NCI-H128 (cell line): Measurements from ENCODE around the gene KRTAP9-3.
"Not testable (repeated sequence)": the region's sequence is repeated elsewhere in the genome, so short reads cannot be mapped to it uniquely, and the experiment has no call there.

ENCODE experiments used
- DNase-seq: peaks from one replicate; lab custom pipeline; 2025; ENCODE audit not compliant: unreplicated experiment; lab: John Stamatoyannopoulos, UW

Gene KRTAP9-3

GRCh38 chr17:41249637-41250240, 17.5 kb downstream of the KRTAP9-3 start, which contains the start of gene KRTAP9-4:
Gene KRTAP9-4, plus strand, starts transcription at chr17:41249687. Its CDS starts 34 bp downstream, at chr17:41249721.
- DNase-seq: not testable (repeated sequence)

GRCh38 chr17:41251261-41251660, 19.0 kb downstream of the KRTAP9-3 start:
- DNase-seq: no peak

- no peak for DNase-seq
Observed at GRCh38 chr17:41254861-41255260, 22.6 kb downstream of the KRTAP9-3 start.

GRCh38 chr17:41255381-41256290, 23.4 kb downstream of the KRTAP9-3 start, which contains the start of gene KRTAP9-9:
Gene KRTAP9-9, plus strand, starts transcription at chr17:41255384.
- not testable (repeated sequence) for DNase-seq

- DNase-seq: no peak
Observed at GRCh38 chr17:41256291-41256685, 24.0 kb downstream of the KRTAP9-3 start.

GRCh38 chr17:41258406-41258805, 26.2 kb downstream of the KRTAP9-3 start:
- DNase-seq: no peak

GRCh38 chr17:41263212-41263611, 31.0 kb downstream of the KRTAP9-3 start:
- DNase-seq: no peak

- DNase-seq: no peak
Observed at GRCh38 chr17:41264599-41264998, 32.4 kb downstream of the KRTAP9-3 start.

- no peak for DNase-seq
Observed at GRCh38 chr17:41265078-41265477, 32.8 kb downstream of the KRTAP9-3 start, which contains the start of gene KRTAP9-6. Gene KRTAP9-6, plus strand, starts transcription at chr17:41265378. Its CDS starts 0 bp downstream, at chr17:41265378.

GRCh38 chr17:41267711-41268110, 35.5 kb downstream of the KRTAP9-3 start:
- DNase-seq: no peak

GRCh38 chr17:41271323-41271722, 39.1 kb downstream of the KRTAP9-3 start:
- DNase-seq: not testable (repeated sequence)

- no peak for DNase-seq
Observed at GRCh38 chr17:41271858-41272257, 39.6 kb downstream of the KRTAP9-3 start.

- not testable (repeated sequence) for DNase-seq
Observed at GRCh38 chr17:41275648-41276190, 43.5 kb downstream of the KRTAP9-3 start, which contains the start of gene KRTAP9-7. Gene KRTAP9-7, plus strand, starts transcription at chr17:41275698. Its CDS starts 0 bp downstream, at chr17:41275698.

- DNase-seq: no peak
Observed at GRCh38 chr17:41278176-41278955, 46.1 kb downstream of the KRTAP9-3 start.
